ENCODE measurements around the gene FBRSL1.

- TF ChIP-seq FOXJ3 (CRISPR knock-in tag; IDR thresholded peaks at IDR 0.05) (no peak), USF2 (IDR thresholded peaks at IDR 0.05; ENCODE audit: borderline replicate concordance, low read depth, low read length) (no peak), ZBTB33 (IDR thresholded peaks at IDR 0.05; ENCODE audit: borderline replicate concordance, low read depth) (no peak), TAF1 (IDR thresholded peaks at IDR 0.05; ENCODE audit: borderline replicate concordance, low read depth, low read length) (no peak), CTCF (IDR thresholded peaks at IDR 0.05) (no peak), GABPA (IDR thresholded peaks at IDR 0.05; ENCODE audit: low read depth) (no peak), RFX5 (IDR thresholded peaks at IDR 0.05; ENCODE audit: low read length) (no peak), NRF1 (IDR thresholded peaks at IDR 0.05; ENCODE audit: low read depth, low read length) (no peak), POLR2AphosphoS5 (IDR thresholded peaks at IDR 0.05; ENCODE audit: low read depth, low read length) (no peak), PBX3 (IDR thresholded peaks at IDR 0.05) (no peak), RXRA (IDR thresholded peaks at IDR 0.05; ENCODE audit: borderline replicate concordance, low read depth) (no peak), RAD21 (IDR thresholded peaks at IDR 0.05; ENCODE audit: low read length) (no peak), MEF2A (IDR thresholded peaks at IDR 0.05; ENCODE audit: borderline replicate concordance, low read depth) (no peak)
These were observed 66.8 kb downstream of the FBRSL1 start for GRCh38 chr12:132556801-132557200.

Measured in SK-N-SH (cell line).